NCI-H748 (cell line): ENCODE measurements around the gene NVL.
"Not testable (repeated sequence)": the region's sequence is repeated elsewhere in the genome, so short reads cannot be mapped to it uniquely, and the experiment has no call there.

Experiments used
- DNase-seq: peaks from one replicate; lab custom pipeline; 2025; ENCODE audit not compliant: unreplicated experiment; lab: John Stamatoyannopoulos, UW

Gene NVL

DNA sequence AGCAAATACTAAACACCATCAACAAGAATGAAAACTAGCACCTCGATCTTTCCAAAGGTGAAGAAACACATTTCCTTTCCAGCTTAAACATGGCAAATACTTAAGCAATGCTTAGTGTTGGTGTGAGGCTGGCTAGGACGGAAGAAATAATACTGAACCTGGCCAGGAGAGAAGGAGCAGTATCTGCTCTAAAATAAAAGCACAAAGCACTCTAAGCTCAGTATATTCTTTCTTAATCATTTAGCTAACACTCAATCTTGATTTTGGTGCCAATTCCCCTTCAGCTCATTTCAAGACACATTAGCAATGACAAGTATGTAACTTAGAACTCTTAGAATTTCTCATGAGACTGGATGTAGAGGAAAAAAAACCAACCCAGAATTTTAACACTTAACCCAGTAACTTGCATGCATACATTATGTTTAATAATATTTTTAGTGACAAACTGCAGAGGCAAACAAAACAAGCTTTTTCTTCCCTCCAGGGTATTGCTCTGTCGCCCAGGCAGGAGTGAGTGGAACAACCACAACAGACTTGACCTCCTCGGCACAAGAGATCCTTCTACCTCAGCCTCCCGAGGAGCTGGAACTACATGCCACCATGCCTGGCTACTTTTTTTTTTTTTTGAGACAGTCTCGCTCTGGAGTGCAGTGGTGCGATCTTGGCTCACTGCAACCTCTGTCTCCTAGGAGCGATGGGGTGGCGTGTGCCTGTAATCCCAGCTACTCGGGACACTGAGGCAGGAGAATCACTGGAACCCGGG, 92.7 kb downstream of the NVL start:
- DNase-seq = no peak

DNA sequence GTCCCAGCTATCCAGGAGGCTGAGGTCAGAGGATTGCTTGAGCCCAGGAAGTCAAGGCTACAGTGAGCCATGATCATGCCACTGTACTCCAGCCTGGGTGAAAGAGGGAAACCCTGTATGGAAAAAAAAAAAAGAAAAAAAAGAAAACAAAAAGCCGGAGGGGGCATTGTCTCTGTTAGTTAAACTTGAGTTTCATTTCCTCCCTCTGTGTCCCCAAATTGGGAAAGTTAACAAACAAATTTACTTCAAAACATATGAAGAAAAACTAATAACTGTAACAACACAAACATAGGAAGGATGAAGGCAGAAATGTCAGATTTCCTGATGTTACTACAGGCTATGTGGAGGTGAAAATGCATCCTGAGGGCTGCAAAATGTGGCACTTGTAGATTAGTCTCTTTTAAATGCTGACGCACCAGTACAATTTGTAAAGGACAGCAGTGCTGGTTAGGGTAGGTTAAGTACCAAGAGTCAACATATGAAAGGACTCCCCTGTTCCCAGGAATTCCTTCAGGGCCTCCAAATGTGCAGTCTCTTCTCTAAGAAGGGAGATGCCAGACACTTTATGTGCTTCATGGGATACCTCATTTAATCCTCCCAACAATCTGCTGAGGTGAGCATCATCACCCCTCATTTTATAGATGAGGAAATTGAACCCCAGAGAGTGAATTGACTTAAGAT, 94.0 kb downstream of the NVL start:
- DNase-seq = no peak

DNA sequence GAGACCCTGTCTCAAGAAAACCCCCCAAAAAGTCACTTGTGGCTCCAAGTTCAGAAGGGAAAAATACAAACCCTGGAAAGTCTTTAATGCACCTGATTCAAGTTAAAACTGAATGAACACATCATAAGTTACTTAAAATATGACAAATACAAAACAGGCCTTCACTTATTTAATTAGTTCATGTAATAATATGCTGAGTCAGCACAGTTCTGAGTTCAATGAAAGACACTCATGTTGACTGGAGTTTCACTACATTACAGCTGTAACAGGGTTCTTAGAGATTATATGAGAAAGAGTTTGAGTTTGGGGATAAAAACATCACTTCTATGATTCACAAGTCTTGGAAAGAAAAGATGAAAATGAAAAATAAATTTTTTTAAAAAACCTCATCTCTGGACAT, 96.0 kb downstream of the NVL start:
- DNase-seq = no peak

DNA sequence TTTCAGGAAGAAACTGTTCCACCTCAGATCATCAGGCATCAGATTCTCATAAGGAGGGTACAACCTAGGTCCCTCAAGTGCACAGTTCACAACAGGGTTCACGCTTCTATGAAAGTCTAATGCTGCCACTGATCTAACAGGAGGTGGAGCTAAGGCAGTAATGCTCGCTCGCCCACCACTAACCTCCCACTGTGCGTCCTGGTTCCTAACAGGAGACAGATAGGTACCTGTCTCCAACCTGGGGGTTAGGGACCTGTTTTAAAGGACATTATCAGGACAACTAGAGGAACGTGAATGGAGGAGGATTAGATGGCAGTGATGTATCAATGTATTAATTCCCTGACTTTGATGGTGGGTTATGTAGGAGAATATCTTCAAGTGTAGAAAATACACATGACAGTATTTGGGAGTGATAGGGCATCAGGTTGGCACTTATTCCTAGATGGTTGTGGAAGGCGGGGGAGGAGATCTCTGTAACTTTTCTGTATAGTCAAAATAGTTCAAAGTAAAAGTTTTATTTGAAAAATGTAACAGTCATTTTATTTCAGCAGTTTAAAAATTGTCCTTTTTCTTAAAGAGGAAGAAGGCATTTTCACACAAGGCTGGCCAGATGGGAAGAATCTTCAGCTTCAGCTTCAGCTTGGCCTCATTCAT, 103.0 kb downstream of the NVL start:
- no peak for DNase-seq

DNA sequence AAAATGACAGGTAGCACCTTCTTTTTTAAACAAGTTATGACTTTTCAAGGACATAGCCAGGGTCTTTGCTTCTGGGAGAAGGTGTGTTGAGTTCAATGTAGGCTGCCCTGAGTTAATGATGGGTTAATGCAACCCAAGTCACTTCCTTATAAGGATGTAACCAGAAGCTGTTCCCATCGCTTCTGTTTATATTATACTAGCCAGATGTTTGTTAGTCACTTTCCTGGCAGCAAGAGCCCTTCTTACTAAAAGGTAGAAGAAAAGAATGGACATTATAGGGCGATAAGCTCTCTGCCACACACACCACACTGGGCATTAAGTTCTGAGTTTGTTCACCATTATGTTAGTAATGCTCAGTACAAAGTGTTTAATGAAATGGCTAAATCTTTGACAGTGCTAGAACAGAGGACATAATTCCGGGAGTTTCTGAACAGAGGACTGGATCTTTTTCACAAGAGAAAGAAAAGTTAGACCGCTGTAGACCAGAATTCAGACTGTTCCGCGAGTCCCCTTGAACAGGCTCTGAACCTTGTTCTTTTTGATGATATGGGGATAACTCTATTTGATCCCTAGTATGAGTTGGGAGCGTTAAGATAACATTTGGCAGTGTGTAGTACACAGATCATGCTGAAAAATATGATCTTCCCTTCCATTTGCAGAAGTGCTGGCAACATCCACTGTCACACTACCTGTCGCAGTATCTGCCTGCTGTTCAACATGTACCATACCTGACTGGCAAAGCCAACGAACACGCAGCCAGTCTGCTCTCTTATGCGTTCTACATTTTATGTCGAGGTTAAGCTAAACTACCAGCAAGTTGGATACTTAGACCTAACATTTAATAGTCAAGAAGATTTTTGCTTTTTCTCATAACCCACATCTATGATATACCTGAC, 105.9 kb downstream of the NVL start:
- no peak for DNase-seq

DNA sequence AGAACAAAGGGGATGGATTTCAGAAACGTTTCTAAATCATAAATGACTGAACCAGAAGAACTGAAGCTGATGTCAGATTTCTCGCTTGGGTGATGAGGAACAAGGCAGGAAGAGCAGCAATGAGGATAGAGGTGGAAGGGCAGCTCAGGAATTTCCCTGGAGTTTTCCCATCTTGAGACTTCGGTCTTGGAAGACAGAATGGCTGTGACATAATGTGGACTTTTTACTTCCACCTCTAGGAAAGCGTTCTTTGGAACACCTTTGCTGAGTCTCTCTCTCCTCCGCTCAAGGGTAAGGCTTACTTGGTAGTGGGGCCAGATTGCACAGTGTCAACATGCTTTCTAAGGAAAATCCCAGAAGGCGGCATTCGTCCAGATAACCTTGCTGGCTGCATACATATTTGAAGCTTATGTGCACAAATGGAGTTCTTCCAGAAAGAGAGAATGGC, 110.3 kb downstream of the NVL start:
- no peak for DNase-seq

DNA sequence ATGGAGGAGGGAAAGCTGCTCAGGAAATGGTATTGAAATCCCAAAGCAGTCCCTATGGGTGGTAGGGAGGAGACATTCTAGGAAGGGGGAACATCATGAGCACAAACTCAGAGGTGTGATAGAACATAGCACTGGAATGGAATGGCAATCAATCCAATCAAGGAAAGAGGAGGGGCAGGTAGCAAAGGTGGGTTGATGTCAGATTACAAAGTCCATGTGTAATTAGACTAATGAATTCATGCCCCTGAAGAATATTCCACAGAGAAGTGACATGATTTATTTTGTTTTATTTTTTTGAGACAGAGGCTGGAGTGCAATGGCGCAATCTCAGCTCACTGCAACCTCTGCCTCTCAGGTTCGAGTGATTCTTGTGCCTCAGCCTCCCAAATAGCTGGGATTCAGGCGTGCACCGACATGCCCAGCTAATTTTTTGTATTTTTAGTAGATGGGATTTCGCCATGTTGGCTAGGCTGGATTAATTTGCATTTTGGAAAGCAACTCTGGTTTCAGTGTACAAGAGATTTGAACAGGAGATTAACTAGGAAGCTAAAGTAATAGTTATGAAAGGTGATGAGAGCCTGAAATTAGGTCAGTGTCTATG, 110.9 kb downstream of the NVL start:
- no peak for DNase-seq

DNA sequence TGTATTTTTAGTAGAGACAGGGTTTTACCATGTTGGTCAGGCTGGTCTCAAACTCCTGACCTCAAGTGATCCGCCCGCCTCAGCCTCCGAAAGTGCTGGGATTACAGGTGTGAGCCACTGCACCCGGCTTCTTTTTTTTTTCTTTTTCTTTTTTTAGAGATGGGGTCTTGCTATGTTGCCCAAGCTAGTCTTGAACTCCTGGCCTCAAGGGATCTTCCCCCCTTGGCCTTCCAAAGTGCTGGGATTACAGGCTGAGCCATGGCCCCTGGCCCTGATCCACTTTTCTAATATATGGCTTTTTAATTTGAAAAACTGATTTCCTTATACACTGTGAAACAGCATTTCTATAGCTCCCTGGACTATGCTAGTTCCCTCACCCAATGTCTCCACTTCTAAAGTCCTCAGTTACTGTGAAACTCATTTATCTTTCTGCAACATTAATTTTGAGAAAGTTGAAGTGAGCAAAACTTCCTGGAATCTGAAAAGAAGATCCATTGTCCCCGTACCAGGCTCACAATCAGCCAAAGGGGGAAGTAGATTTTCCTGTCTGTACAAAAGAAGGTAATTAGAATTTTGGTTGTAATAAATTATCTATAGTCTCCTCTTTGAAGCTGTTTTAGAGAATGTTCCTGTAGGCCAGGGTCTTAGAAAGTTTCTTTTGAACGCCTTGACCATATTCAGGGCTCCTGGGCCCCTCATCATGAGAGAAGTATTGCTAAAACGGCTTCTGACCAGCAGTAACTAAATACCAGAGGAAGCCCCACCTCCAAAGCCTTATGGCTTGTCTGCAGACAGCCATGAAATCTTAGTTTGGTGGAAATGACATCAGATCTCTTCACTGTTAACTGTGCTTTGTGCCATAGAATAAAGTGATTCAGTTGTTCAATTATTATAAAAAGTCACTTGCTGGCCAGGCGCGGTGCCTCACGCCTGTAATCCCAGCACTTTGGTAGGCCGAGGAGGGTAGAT, 112.0 kb downstream of the NVL start:
- DNase-seq = no peak

DNA sequence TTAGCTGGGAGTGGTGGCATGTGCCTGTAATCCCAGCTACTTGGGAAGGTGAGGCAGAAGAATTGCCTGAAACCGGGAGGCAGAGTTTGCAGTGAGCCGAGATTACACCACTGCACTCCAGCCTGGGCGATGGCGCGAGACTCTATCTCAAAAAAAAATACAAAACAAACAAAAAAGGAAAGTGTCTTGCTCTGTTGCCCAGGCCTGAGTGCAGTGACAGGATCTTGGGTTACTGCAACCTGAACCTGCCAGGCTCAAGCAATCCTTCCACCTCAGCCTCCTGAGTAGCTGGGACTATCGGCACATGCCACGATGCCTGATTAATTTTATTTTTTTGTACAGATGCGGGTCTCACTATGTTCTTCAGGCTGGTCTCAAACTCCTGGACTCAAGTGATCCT, 113.6 kb downstream of the NVL start:
- DNase-seq = no peak

DNA sequence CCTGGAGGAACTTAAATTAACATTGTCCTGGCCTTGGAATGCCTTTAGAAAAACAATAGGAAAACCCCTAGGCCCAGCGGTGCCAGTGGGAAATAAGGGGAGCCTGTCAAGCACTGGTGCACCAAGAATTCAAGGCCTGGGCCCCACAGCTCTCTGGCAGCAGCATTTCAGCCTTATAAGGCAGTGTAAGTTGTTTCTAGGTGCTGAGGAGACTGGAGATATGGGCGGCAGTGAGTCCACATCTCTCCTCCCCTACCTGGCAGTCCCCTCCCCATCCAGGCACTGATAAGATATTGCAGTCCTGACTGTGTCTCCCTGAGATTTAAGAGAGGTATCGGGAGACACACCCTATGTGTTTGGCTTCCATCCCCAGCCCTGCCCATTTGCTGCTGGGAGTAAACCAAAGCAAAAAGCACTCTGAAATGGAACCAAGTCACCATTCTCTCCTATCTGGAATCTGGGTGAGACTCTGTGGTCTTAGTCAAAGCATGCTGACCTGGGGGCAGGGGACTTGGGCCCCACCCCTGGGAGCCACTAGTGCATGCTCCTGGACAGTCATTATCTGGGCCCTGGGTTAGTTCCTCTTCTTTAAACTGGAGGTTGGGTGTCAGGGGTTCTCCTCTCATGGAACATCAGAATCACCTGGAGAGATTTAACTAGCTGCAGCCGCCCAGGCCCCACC, 116.4 kb downstream of the NVL start:
- DNase-seq = no peak

DNA sequence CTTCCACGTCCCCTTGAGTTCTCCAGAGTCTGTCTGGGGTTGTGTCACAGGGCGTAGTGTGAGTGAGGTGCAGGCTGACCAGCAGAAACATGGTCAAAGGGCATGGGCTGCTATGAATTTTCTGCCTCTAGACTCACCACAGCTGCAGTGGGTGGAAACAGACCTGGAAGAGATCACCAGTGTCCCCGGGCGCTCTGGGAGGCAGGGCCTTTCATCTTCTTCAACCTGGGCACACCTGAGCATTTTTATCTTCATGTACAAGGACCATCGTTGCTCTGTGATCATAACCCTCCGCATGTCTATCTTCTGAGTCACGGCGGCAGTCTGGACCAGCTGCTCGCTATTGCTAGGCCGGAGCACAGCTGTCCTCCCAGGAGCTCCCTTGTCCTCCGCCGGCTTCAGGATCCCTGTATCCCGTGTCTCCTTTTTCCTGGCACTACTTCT, 117.3 kb downstream of the NVL start:
- DNase-seq = no peak

DNA sequence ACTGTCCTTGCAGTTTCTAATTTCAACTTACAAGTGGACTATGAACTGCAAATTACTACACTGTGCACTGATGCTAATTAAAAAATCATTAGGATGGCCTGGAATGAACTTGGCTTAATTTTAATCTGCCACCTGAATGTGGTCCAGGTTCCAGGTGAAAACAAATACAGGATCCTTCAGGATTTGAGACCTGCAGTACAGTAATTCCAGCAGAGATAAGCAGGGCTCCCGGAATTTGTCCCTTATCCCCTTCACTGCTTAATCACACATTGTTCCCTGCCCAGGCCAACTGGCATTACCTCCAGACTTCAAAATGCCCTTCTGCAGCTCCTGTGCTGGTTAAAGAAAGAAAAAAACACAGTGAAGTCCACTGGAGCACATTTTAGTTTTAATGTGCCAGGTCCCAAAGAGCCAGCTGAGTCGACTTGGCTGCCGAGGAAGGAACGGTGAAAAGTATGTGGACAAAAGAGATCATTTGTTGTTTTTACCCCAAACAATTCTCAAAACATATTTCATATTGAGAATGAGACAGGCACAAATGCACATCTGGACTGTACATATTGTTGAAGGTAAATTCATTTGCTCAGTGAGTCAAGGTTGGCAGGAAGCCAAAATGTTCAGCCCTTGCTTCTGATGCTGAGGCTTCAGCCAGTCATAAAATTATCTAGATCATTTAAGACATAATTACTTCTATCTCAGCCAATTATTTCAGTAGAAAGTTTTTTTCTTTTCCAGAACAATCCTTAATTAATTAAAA, 118.6 kb downstream of the NVL start:
- peak; percentile 71 for DNase-seq

DNA sequence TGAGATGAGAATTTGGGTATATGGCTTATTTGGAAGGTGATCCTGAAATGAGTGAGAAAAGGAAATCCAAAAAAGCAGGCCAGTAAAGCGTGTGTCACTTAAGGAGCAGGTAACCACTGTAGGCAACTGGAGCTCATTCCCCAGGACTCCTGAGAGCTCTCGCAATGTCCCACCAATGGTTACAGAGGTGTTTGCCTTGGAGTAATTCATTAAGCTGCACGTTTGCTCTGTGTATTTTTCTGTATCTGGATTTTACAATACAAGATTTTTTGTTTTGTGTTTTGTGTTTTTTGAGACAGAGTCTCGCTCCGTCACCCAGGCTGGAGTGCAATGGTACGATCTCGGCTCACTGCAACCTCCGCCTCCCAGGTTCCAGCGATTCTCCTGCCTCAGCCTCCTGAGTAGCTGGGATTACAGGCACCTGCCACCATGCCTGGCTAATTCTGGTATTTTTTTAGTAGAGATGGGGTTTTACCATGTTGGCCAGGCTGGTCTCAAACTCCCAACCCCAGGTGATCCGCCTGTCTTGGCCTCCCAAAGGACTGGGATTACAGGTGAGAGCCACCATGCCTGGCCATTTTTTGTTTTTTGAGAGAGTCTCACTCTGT, 123.9 kb downstream of the NVL start:
- DNase-seq = not testable (repeated sequence)

DNA sequence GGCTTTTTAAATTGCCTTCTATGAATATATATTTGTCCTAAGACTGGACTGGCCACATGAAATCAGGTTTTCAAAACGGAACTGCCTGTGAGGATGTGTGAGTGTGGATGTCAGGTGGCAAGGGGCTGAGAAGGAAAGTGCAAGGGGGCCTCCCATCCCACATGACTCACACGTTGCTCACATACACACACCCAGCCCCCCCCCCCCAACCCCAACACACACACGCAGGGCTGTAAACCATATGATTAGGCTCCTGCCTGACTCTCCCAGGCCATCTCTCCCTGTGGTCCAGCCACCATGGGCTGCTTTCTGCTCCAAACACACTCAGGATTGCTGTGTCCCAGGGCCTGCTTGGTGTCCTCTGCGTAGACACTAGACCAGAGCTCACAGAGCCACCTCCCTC, 124.5 kb downstream of the NVL start:
- no peak for DNase-seq

DNA sequence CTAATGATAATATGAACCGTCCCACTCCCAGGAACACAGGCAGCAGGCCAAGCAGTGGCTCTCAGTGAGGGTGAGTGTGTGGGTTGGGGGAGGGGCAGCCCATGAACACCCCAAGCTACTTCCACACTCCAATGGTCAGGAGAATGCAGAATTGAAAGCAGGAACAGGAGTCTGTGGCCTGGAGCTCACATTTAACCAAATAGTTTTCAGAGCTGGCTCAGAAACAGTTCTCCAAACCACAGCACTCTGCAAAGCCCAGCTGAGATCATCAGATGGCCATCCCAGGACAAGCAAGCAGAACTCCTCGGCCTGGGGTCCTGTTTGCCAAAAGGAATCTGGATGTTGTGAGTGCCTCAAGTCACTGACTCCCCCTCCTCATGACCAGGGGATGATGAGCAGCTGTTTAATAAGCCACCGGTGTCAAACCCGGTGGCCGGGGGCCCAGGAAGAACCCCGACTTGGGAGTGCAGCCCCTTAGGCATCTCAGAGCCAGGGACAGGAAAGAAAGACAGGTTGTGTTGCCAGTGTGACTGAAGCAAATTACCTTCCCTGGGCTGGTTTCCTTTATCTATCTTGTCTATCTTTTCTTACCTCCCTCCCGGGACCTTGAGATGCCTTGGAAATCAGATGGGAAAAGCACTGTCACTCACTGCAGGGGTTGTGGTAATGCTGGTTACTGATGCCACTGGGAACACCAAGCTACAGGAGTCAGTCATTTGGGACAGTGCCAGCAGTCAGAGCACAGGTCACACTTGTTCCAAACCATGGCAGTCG, 126.5 kb downstream of the NVL start:
- DNase-seq = no peak

DNA sequence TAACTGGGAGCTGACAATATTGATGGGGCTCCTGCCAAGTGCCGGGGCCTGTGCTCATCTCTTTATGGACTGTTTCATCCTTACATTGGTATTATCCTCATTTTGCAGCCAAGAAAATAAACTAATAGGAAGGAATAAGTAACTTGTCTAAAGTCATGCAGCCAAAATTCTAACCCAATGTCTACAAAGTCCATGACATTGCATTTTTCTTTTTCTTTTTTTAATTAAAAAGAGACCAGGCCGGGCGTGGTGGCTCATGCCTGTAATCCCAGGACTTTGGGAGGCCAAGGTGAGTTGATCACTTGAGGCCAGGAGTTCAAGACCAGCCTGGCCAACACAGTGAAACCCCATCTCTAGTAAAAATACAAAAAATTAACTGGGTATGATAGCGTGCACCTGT, 128.1 kb downstream of the NVL start:
- no peak for DNase-seq

DNA sequence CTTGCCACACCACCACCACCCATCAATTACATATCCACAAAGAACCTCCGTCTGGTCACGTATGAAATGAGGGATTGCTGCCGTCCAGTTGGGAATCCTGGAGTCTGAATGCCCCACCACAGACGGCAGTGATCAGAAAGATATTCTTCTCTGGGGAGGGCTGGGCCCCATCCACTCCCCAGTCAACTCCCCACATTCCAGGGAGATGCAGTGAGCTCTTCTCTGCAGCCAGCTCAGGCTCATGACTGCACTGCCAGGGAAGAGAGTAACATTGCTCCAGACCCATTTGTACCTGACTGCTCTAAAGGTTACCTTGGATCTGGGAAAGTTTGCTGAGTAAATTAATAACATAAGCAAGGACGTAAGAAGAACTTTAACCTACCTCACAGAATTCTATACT, 128.6 kb downstream of the NVL start:
- DNase-seq = no peak
